ENCODE measurements around the gene FUS. TPM values are rescaled to one million over a fixed set of nuclear protein-coding genes. Genes with fewer than 3 reads are reported as not detected.

Gene FUS
- total RNA-seq, 3 donors from 2014 or later = 59.0 to 78.3 (median 73.9) TPM

GRCh38 chr16:31224092-31224955 is 44.4 kb downstream of the FUS start:
- Histone ChIP-seq H3K36me3 (no peaks in the 10 kb centered on the region), H3K27me3 (no peaks in the 10 kb centered on the region), H3K9me3 (no peaks in the 10 kb centered on the region), H3K27ac (no peak overlapping the region), H3K4me3 (no peak overlapping the region), H3K4me1 (no peaks in the 10 kb centered on the region)
- TF ChIP-seq POLR2A (IDR thresholded peaks at IDR 0.05) (no peak), POLR2AphosphoS5 (IDR thresholded peaks at IDR 0.05) (no peak), CTCF (IDR thresholded peaks at IDR 0.05) (no peak)
- intact Hi-C loops (cut with DNase I; ENCODE audit: low total_unique reads) = no loop called here
- DNase-seq (ENCODE audit: low spot score in 2 of 2) = no peak

GRCh38 chr16:31225193-31225592 is 45.3 kb downstream of the FUS start:
- intact Hi-C loops (cut with DNase I; ENCODE audit: low total_unique reads) = no loop called here

DNA sequence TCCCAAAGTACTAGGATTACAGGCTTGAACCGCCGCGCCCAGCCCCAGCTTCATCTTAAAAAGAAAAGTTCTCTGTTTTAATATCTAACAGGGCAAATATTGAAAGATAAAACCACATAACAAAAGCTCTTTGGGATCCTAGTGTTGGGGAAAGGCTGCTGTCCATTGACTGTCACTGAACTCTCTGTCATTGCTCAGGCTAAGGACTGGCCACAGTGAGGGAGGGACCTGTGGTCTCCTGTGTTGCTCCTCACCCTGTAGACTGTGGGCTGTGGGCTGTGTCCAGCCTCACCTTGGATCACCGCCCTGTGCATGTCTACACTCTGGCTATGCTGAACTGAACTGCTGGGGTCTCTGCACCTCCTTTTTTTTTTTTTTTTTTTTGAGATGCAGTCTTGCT is 48.3 kb downstream of the FUS start:
- Histone ChIP-seq H3K4me3 (no peak overlapping the region), H3K27ac (no peak overlapping the region), H3K27me3 (no peaks in the 10 kb centered on the region), H3K4me1 (no peaks in the 10 kb centered on the region), H3K9me3 (no peaks in the 10 kb centered on the region), H3K36me3 (no peaks in the 10 kb centered on the region)
- DNase-seq (ENCODE audit: low spot score in 2 of 2) = no peak
- intact Hi-C loops (cut with DNase I; ENCODE audit: low total_unique reads) = no loop called here
- TF ChIP-seq POLR2A (IDR thresholded peaks at IDR 0.05) (no peak), POLR2AphosphoS5 (IDR thresholded peaks at IDR 0.05) (no peak), CTCF (IDR thresholded peaks at IDR 0.05) (no peak)

More at GRCh38 chr16:31225193-31225592, 45.3 kb downstream of the FUS start:
- Histone ChIP-seq H3K27me3 (no peaks in the 10 kb centered on the region), H3K4me1 (no peaks in the 10 kb centered on the region), H3K9me3 (no peaks in the 10 kb centered on the region), H3K27ac (no peak overlapping the region), H3K4me3 (no peak overlapping the region), H3K36me3 (no peaks in the 10 kb centered on the region)
- TF ChIP-seq POLR2A (IDR thresholded peaks at IDR 0.05) = no peak
- no peak for TF ChIP-seq CTCF (IDR thresholded peaks at IDR 0.05)
- no peak for TF ChIP-seq POLR2AphosphoS5 (IDR thresholded peaks at IDR 0.05)
- no peak for DNase-seq (ENCODE audit: low spot score in 2 of 2)

- H3K36me3 ChIP-seq = no peaks in the 10 kb centered on the region
- TF ChIP-seq POLR2A (IDR thresholded peaks at IDR 0.05) (no peak), CTCF (IDR thresholded peaks at IDR 0.05) (no peak), POLR2AphosphoS5 (IDR thresholded peaks at IDR 0.05) (no peak)
- no peak overlapping the region for H3K27ac ChIP-seq
- DNase-seq (ENCODE audit: low spot score in 2 of 2) = no peak
- no peak overlapping the region for H3K4me3 ChIP-seq
- no peaks in the 10 kb centered on the region for H3K27me3 ChIP-seq
- no peaks in the 10 kb centered on the region for H3K9me3 ChIP-seq
- H3K4me1 ChIP-seq = no peaks in the 10 kb centered on the region
- intact Hi-C loops (cut with DNase I; ENCODE audit: low total_unique reads) = no loop called here
Observed at GRCh38 chr16:31229501-31229900, 49.6 kb downstream of the FUS start.

GRCh38 chr16:31238041-31238440 is 58.1 kb downstream of the FUS start:
- H3K4me3 ChIP-seq = no peak overlapping the region
- no peaks in the 10 kb centered on the region for H3K4me1 ChIP-seq
- no peak overlapping the region for H3K27ac ChIP-seq
- no peaks in the 10 kb centered on the region for H3K36me3 ChIP-seq
- no peak for DNase-seq (ENCODE audit: low spot score in 2 of 2)
- intact Hi-C loops (cut with DNase I; ENCODE audit: low total_unique reads) = no loop called here
- no peak for TF ChIP-seq POLR2A (IDR thresholded peaks at IDR 0.05)
- TF ChIP-seq POLR2AphosphoS5 (IDR thresholded peaks at IDR 0.05) = no peak
- TF ChIP-seq CTCF (IDR thresholded peaks at IDR 0.05) = no peak
- peaks cover 0 to 5% of the 10 kb centered on the region in 2 donors for H3K9me3 ChIP-seq
- H3K27me3 ChIP-seq = no peaks in the 10 kb centered on the region
